Measurements from ENCODE around the gene HOXB6.

Gene HOXB6

GRCh38 chr17:48562934-48563333, 41.9 kb downstream of the HOXB6 start:
- in situ Hi-C loops (cut with MboI; ENCODE audit: low pct_unique_long_range_greater_than_20kb, low sequenced_read_pairs): no loop called here
- no peak for DNase-seq

GRCh38 chr17:48561884-48562810, 42.6 kb downstream of the HOXB6 start:
- in situ Hi-C loops (cut with MboI; ENCODE audit: low pct_unique_long_range_greater_than_20kb, low sequenced_read_pairs): no loop called here
- DNase-seq: no peak

- in situ Hi-C loops (cut with MboI; ENCODE audit: low pct_unique_long_range_greater_than_20kb, low sequenced_read_pairs): no loop called here
- no peak for DNase-seq
Measured at GRCh38 chr17:48559840-48560817, 44.7 kb downstream of the HOXB6 start.

- DNase-seq: no peak
- in situ Hi-C loops (cut with MboI; ENCODE audit: low pct_unique_long_range_greater_than_20kb, low sequenced_read_pairs): no loop called here
Measured at GRCh38 chr17:48559122-48559839, 45.5 kb downstream of the HOXB6 start.

GRCh38 chr17:48558831-48559121, 46.0 kb downstream of the HOXB6 start:
- no peak for DNase-seq
- in situ Hi-C loops (cut with MboI; ENCODE audit: low pct_unique_long_range_greater_than_20kb, low sequenced_read_pairs): no loop called here

GRCh38 chr17:48558057-48558830, 46.5 kb downstream of the HOXB6 start:
- in situ Hi-C loops (cut with MboI; ENCODE audit: low pct_unique_long_range_greater_than_20kb, low sequenced_read_pairs): no loop called here
- DNase-seq: no peak

- in situ Hi-C loops (cut with MboI; ENCODE audit: low pct_unique_long_range_greater_than_20kb, low sequenced_read_pairs): no loop called here
- no peak for DNase-seq
Measured at GRCh38 chr17:48556576-48557401, 48.0 kb downstream of the HOXB6 start.

- in situ Hi-C loops (cut with MboI; ENCODE audit: low pct_unique_long_range_greater_than_20kb, low sequenced_read_pairs): no loop called here
- DNase-seq: no peak
Measured at GRCh38 chr17:48556229-48556575, 48.6 kb downstream of the HOXB6 start.

- in situ Hi-C loops (cut with MboI; ENCODE audit: low pct_unique_long_range_greater_than_20kb, low sequenced_read_pairs): no loop called here
- no peak for DNase-seq
Measured at GRCh38 chr17:48555258-48556228, 49.2 kb downstream of the HOXB6 start.

- no peak for DNase-seq
- in situ Hi-C loops (cut with MboI; ENCODE audit: low pct_unique_long_range_greater_than_20kb, low sequenced_read_pairs): no loop called here
Measured at GRCh38 chr17:48554412-48555257, 50.2 kb downstream of the HOXB6 start.

- in situ Hi-C loops (cut with MboI; ENCODE audit: low pct_unique_long_range_greater_than_20kb, low sequenced_read_pairs): no loop called here
- DNase-seq: no peak
Measured at GRCh38 chr17:48553826-48554225, 51.0 kb downstream of the HOXB6 start.

- DNase-seq: no peak
- in situ Hi-C loops (cut with MboI; ENCODE audit: low pct_unique_long_range_greater_than_20kb, low sequenced_read_pairs): no loop called here
Measured at GRCh38 chr17:48553190-48553547, 51.6 kb downstream of the HOXB6 start.

GRCh38 chr17:48552466-48553189, 52.2 kb downstream of the HOXB6 start:
- DNase-seq: no peak
- in situ Hi-C loops (cut with MboI; ENCODE audit: low pct_unique_long_range_greater_than_20kb, low sequenced_read_pairs): no loop called here

GRCh38 chr17:48551596-48552465, 53.0 kb downstream of the HOXB6 start:
- no peak for DNase-seq
- in situ Hi-C loops (cut with MboI; ENCODE audit: low pct_unique_long_range_greater_than_20kb, low sequenced_read_pairs): no loop called here

GRCh38 chr17:48551214-48551555, 53.6 kb downstream of the HOXB6 start:
- in situ Hi-C loops (cut with MboI; ENCODE audit: low pct_unique_long_range_greater_than_20kb, low sequenced_read_pairs): no loop called here
- DNase-seq: no peak
